Right ventricle myocardium superior (tissue), 1 donor: ENCODE results near the gene COG5. TPM values are rescaled to one million over a fixed set of nuclear protein-coding genes. Genes with fewer than 3 reads are reported as not detected.

Source experiments
- ATAC-seq: fragments of 200-7000 bp; cut with Tn5 transposase; one replicate; pipeline ENCODE4 v1.9.1; 2020; ENCODE audit warnings: mild to moderate bottlenecking; ENCODE audit not compliant: poor library complexity
- DNase-seq: peaks from one replicate; pipeline ENCODE4 v3.0.0-alpha.2; 2020
- intact Hi-C: fragments of 100-400 bp; cut with DNase I; formaldehyde crosslinking; loops from one replicate; pipeline ENCODE4 v1.11.2; 2022
- total RNA-seq: library from RNA; stranded (reverse); fragmentation: NEBNext Ultra II Directional; extraction: Animal tissue kit (Norgen Biotek cat#: 25700); gene quantifications from one replicate; pipeline ENCODE4 v1.2.1, GENCODE V29; 2021
- donor health status: DM: no; HTN: yes; CAD: no; lungs with severe emphysema.

COG5 gene
- total RNA-seq, 1 donor from 2014 or later = 49.2 TPM

GRCh38 chr7:107319724-107320228, 243.9 kb downstream of the COG5 start:
- no peak for ATAC-seq
- intact Hi-C loops = no loop called here

DNA sequence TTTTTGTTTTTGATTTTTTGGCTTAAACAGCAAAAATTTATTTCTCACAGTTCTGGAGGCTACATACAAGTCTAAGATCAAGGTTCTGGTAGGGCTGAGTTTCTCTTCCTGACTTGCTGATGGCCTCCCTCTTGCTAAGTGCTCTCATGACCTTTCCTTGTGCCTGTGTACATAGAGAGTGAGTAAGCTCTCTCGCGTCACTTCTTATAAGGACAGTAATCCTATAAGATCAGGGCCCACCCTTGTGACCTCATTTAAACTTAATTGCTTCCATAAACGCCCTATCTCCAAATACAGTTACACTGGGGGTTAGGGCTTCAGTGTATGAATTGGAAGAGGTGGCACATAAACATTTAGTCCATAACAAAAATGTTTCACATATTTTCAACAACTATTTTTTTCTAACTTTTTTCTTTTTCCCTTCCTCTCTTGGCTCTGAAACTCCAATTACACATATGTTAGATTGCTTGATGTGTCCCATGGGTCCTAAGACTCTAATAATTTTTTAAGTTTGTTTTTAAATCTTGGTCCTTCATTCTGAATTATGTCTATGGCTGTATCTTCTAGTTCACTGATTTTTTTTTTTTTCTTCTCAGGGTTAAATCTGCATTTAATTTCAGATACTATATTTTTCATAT, 245.1 kb downstream of the COG5 start:
- no peak for DNase-seq
- no peak for ATAC-seq
- intact Hi-C loops = no loop called here

More at GRCh38 chr7:107319724-107320228, 243.9 kb downstream of the COG5 start:
- no peak for DNase-seq

DNA sequence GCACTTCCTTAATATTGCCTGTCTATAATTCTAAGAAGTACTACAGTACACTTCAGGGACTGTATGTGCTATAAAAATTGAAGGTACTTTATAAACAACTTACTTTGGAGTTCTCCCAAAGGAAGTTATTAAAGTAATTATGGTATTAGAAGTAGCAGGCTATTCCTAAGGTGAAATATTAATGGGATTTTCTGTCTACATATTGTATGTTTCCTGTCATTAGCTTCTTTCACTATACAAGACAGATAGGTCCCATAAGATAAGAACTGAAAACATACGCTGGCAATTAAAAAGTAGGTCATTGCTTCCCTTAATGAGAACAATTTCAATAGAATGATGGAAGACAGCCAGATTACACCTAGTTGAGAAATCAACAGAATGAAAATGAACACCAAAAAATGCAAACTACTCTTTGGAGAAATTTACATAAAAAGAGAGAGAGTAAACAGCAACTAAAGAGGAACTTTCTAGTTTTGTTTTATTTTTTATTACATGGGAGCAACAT, 248.0 kb downstream of the COG5 start:
- DNase-seq (no peak), ATAC-seq (no peak)
- intact Hi-C loops = no loop called here

DNA sequence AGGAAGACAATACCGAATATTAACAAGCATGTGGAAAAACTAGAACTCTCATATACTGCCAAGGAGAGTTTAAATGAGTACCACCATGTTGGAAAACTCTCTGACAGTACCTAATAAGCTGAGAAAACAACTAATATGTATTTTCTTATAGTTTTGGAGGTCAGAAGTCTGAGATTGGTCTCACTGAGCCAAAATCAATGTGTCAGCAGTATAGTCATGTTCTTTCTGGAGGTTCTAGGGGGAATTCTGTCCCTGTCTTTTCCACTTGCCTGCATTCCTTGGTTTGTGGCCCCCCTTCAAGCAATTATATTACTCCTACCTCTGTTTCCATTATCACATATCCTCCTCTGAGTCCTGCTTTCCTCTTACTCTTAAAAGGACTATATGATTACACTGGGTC, 250.4 kb downstream of the COG5 start:
- intact Hi-C loops = no loop called here
- no peak for ATAC-seq
- DNase-seq = no peak

GRCh38 chr7:107312418-107312817, 251.3 kb downstream of the COG5 start:
- ATAC-seq (no peak), DNase-seq (no peak)
- intact Hi-C loops = no loop called here

DNA sequence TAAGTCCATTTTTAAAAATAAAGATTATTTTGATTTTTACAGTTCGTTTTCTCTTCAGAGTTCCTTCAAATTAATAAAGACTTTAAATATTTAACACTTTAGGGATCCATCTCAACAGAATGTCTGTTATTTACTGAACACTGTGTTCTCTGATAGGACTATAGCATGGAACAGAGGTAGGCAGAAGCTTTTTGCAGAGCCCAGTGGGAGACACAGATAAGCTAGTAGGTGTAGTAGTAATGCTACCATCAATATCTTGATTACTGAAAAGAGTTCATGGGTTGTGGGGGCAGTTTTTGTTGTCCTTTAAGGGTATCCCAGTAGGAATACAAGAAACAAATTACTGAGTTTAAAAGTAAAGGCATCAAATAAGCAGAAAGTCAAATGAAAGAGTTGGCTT, 254.4 kb downstream of the COG5 start:
- ATAC-seq (no peak), DNase-seq (no peak)
- intact Hi-C loops = no loop called here

DNA sequence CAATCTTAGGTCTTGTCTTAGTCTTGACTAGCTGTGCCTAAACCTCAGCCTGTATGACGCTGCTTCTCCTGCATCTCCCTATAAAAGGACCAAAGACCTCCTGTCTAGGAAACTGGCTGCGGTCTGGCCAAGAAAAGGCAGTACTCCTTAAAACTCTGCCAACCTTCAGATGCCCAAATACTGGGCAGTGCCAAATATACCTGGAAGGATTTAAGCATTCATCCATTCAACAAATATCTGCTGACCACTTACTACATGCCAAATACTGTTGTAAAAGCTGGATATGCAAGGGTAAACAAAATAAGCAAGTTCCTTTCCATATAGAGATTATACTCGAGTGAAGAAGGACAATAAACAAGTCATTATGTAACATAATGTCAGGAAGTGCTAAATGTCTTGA, 259.1 kb downstream of the COG5 start:
- ATAC-seq = no peak
- no peak for DNase-seq
- intact Hi-C loops = no loop called here

DNA sequence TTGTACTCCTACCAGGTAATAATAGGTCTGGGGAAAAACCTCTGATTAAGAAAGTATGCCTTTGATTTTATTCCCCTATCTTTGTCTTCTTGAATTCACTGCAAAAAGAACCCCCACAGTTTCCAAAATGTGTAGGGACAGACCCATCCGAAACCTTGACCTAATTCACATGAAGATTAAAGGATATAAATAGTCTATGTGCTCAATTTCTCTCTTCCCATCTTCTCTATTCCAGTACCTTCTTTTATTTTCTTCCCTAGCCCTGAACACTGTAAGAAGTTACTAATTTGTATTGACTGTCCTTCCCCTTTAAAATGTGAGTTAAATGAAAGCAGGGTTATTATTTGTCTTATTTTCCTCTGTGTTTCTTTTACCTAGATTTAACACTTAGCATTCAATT, 259.7 kb downstream of the COG5 start:
- intact Hi-C loops = no loop called here
- no peak for DNase-seq
- peak; percentile 46 for ATAC-seq

GRCh38 chr7:107302250-107302847, 261.4 kb downstream of the COG5 start:
- DNase-seq (no peak), ATAC-seq (no peak)
- intact Hi-C loops = no loop called here

- DNase-seq = no peak
- ATAC-seq = no peak
- intact Hi-C loops = no loop called here
These were observed 269.5 kb downstream of the COG5 start for GRCh38 chr7:107294182-107294581.

DNA sequence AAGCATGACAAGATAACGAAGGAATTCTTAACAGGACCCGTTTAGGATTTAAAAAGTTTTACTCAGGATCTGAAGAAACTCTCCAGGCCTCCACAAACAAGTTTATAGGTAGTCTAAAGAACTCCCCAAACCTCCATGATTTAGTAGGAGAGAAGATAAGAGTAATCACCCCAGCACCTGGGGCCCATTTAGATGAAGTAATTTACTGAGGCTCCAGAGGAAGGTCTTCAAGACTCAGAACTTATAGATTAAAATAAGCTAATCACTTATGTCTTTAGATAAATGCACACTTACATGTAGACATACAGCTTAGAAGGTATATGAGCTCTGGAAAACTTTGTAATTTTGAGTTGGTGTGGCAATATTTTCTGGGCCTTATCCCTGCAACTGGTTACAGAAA, 271.1 kb downstream of the COG5 start:
- intact Hi-C loops = no loop called here
- DNase-seq (no peak), ATAC-seq (no peak)

- ATAC-seq (no peak), DNase-seq (no peak)
- intact Hi-C loops = no loop called here
These were observed 272.3 kb downstream of the COG5 start for GRCh38 chr7:107291434-107291833.

GRCh38 chr7:107286751-107287621, 276.7 kb downstream of the COG5 start:
- DNase-seq (no peak), ATAC-seq (peak; percentile 68)
- intact Hi-C loops = loop anchor here (10.0 kb wide), 2 partner anchors 72 to 188 kb away; partner anchors contain the start of gene GPR22

GRCh38 chr7:107284911-107285479, 278.7 kb downstream of the COG5 start:
- intact Hi-C loops = loop anchor here (10.0 kb wide), 2 partner anchors 70 to 190 kb away; partner anchors contain the start of gene GPR22
- ATAC-seq (peak; percentile 86), DNase-seq (no peak)

- ATAC-seq = peak; percentile 71
- intact Hi-C loops = no loop called here
- no peak for DNase-seq
These were observed 286.4 kb downstream of the COG5 start for GRCh38 chr7:107277331-107277730.

DNA sequence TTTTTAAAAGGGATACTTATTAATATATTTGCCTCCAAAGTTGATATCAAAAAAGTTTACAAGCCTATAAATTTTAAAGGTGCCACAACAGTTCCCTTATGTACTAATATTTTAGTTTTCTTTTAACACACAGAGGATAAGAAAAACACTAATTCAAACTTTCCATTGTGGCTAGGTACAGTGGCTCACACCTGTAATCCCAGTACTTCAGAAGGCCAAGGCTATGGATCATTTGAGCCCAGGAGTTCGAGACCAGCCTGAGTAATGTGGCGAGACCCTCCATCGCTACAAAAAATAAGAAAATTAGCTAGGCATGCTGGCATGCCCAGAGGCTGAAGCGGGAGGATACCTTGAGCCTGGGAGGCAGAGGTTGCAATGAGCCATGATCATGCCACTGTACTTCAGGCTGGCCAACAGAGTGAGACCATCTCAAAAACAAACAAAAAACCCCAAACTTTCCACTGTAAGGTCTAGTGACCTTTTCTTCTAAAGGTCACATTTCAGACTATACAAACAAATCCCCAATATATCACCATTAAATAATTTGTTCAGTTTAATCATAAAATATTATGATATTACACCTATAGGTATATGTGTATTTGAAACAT, 287.4 kb downstream of the COG5 start:
- no peak for DNase-seq
- intact Hi-C loops = no loop called here
- no peak for ATAC-seq

GRCh38 chr7:107274506-107274905, 289.2 kb downstream of the COG5 start:
- DNase-seq (no peak), ATAC-seq (no peak)
- intact Hi-C loops = no loop called here

DNA sequence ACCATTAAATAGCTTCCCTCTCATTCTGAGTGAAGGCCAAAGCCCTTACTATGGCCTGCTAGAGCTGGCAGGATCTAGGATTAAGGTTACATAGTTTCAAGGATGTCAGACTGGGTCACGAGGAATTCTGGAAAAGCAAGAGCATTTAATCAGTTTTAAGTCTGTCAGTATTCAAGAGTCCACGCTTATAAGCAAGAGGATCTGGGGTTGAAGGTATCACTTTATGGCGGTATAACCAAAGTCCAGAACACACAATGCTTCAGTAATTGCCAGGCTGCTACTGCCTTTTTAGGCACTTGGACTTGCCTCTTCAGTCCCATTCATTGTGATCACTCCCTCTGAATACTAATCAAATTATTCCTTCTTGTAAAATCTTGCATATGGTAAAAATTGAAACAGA, 293.9 kb downstream of the COG5 start:
- peak; percentile 36 for ATAC-seq
- intact Hi-C loops = no loop called here
- no peak for DNase-seq

- intact Hi-C loops = no loop called here
- DNase-seq (no peak), ATAC-seq (no peak)
These were observed 295.1 kb downstream of the COG5 start for GRCh38 chr7:107268594-107268993.
